Epithelial cell of proximal tubule (primary cell): ENCODE data around the gene TMPRSS13. TPM values are rescaled to one million over a fixed set of nuclear protein-coding genes. Genes with fewer than 3 reads are reported as not detected.

Experiments
- DNase-seq: peaks from one replicate; pipeline ENCODE4 v3.0.0-alpha.2; 2011; ENCODE audit warnings: low read depth
- H3K4me3 ChIP-seq: 2 replicates; pipeline ENCODE4 v1.5.1; 2011; ENCODE audit warnings: low read depth, mild to moderate bottlenecking, low read length
- CTCF ChIP-seq: conservative IDR thresholded peaks from 2 replicates; pipeline ENCODE4 v1.5.1; 2012; ENCODE audit warnings: low read depth, mild to moderate bottlenecking, low read length
- total RNA-seq: library from RNA; depleted of rRNA; stranded (reverse); fragments of >200 nt; gene quantifications from 2 replicates; pipeline ENCODE4 v1.2.3, GENCODE V29; 2015

TMPRSS13 gene
- total RNA-seq, 1 donor from 2014 or later, result 0.63 TPM

DNA sequence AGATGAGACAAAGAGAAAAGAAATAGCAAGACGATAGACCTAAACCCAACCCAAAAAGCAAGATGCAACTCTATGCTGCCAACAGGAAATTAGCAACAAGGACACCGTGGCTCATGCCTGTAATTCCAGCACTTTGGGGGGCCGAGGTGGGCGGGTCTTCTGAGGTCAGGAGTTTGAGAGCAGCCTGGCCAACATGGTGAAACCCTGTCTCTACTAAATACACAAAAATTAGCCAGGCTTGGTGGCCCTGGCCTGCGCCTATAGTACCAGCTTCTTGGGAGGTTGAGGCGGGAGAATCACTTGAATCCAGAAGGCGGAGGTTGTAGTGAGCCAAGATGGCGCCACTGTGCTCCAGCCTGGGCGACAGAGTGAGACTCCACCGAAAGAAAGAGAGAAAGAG, 32.7 kb upstream of the TMPRSS13 start:
- DNase-seq, result no peak
- no peak for TF ChIP-seq CTCF
- H3K4me3 ChIP-seq, result no peak overlapping the region

- TF ChIP-seq CTCF, result no peak
- no peak overlapping the region for H3K4me3 ChIP-seq
- DNase-seq, result no peak
Observed at GRCh38 chr11:117960406-117960805, 31.2 kb upstream of the TMPRSS13 start.

GRCh38 chr11:117959438-117960149, 30.4 kb upstream of the TMPRSS13 start:
- no peak for DNase-seq
- TF ChIP-seq CTCF, result no peak

GRCh38 chr11:117958949-117959348, 29.7 kb upstream of the TMPRSS13 start:
- TF ChIP-seq CTCF, result no peak
- no peak overlapping the region for H3K4me3 ChIP-seq
- DNase-seq, result no peak

More at GRCh38 chr11:117959438-117960149, 30.4 kb upstream of the TMPRSS13 start:
- no peak overlapping the region for H3K4me3 ChIP-seq

DNA sequence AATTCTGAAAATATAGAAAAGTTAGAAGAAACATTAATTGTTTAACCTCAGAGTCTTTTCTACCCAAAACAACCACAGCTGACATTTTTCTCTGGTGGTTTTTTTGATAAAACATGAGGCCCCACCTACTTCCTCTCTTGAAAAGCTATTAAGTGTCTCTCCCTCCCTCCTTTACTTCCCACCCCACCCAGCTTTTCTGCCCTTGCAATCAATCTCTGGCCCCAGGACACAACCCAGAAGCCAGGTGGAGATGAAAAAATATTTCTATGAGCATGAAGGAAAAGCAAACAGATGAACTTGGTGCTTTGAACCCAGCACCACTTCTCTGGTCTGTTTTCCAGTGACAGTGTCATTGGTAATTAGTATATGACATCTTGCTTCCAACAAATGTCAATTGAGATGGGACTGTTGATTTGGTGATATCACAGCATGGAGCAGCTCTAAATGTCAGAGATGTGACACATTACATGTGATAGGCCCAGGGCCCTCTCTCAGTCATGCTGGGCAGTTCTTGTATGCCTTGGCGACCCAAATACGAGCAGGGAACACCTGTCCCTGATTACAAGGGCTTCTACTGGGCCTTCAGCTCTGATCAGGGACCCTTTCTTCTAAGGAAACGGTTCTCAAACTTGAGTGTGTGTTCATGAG, 23.9 kb upstream of the TMPRSS13 start:
- DNase-seq, result no peak
- H3K4me3 ChIP-seq, result no peak overlapping the region
- TF ChIP-seq CTCF, result no peak

DNA sequence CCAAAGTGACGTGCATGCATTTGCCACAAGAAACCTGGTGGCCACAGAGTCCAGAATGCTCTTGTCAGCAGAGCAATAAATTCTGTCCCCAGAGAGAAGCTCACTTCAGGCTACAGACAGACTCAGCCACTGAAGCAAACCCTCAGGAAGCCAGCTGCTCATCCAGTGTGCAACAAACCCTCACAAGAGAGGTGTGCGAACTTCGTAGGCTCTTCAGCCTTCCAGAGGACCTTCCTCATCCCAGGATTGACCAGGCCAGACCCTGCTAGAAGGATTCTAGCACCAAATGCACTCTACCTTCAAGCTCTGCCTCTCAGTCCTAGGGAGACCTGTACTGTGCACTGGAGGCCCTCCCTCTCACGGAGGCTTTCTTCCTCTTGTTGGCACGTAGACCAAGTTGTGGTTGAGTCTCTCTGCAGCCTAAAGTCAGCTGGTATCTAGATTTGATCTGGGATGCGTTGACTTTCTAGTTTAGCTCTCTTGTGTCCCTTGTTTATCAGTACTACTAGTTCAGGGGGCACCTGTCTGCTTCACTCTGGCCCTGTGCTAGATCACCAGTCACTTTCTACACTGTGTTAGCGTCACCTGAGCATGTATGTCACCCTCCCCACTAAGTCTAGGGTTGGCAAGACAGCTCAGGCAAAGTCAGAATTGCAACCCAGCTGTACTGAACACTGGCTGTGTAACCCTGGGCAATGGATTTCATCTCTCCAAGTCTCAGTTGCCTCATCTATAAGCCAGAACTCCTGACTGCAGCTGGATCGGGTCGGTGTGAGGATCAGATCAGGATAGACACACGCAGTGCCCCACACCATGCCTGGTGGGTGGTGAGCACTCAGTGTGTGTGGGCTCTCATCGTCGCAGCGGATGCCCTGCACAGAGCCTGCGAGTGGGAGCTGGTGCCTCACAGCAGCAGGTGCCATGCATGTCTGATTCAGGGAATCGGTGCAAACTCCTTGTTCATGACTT, 22.1 kb upstream of the TMPRSS13 start:
- no peak for DNase-seq
- no peak overlapping the region for H3K4me3 ChIP-seq
- TF ChIP-seq CTCF, result no peak
